Left ventricle myocardium inferior (tissue), 1 donor: ENCODE results near the gene TSHR. TPM values are rescaled to one million over a fixed set of nuclear protein-coding genes. Genes with fewer than 3 reads are reported as not detected.
A peak's percentile ranks its signal among the peaks of the same experiment; 100 is the strongest.

ENCODE experiments used
- DNase-seq: peaks from one replicate; pipeline ENCODE4 v3.0.0-alpha.2; 2020
- H3K27ac ChIP-seq: fragments of 200-600 bp; replicated peaks from 2 replicates; pipeline ENCODE4 v1.8.0; 2021
- H3K27me3 ChIP-seq: fragments of 200-600 bp; 2 replicates; pipeline ENCODE4 v1.8.0; 2021; ENCODE audit warnings: low read depth
- H3K36me3 ChIP-seq: fragments of 200-600 bp; 2 replicates; pipeline ENCODE4 v1.8.0; 2021
- H3K4me1 ChIP-seq: fragments of 200-600 bp; 2 replicates; pipeline ENCODE4 v1.8.0; 2021
- H3K4me3 ChIP-seq: fragments of 200-600 bp; 2 replicates; pipeline ENCODE4 v1.8.0; 2021; ENCODE audit warnings: mild to moderate bottlenecking, moderate library complexity
- H3K9me3 ChIP-seq: fragments of 200-600 bp; replicated peaks from 2 replicates; pipeline ENCODE4 v1.8.0; 2021
- intact Hi-C: fragments of 100-400 bp; cut with micrococcal nuclease; formaldehyde crosslinking; loops from one replicate; pipeline ENCODE4 v1.11.0; 2022
- total RNA-seq: library from RNA; stranded (reverse); fragmentation: NEBNext Ultra II Directional; extraction: Animal tissue kit (Norgen Biotek cat#: 25700); gene quantifications from one replicate; pipeline ENCODE4 v1.2.1, GENCODE V29; 2021
- TF ChIP-seq, protein P1 (sequence below): fragments of 200-600 bp; IDR thresholded peaks from 2 replicates; pipeline ENCODE4 v1.8.0; 2021; ENCODE audit warnings: antibody characterized with exemption, mild to moderate bottlenecking, borderline replicate concordance
- donor health status: DM: no; HTN: yes; CAD: no; lungs with severe emphysema.

Gene TSHR
- total RNA-seq, 1 donor from 2014 or later, result not detected

- Histone ChIP-seq H3K27ac (no peak overlapping the region), H3K27me3 (no peaks in the 10 kb centered on the region), H3K4me1 (no peaks in the 10 kb centered on the region), H3K9me3 (peaks cover 22% of the 10 kb centered on the region), H3K4me3 (no peak overlapping the region), H3K36me3 (no peaks in the 10 kb centered on the region)
- intact Hi-C loops, result no loop called here
- TF ChIP-seq, protein P1, sequence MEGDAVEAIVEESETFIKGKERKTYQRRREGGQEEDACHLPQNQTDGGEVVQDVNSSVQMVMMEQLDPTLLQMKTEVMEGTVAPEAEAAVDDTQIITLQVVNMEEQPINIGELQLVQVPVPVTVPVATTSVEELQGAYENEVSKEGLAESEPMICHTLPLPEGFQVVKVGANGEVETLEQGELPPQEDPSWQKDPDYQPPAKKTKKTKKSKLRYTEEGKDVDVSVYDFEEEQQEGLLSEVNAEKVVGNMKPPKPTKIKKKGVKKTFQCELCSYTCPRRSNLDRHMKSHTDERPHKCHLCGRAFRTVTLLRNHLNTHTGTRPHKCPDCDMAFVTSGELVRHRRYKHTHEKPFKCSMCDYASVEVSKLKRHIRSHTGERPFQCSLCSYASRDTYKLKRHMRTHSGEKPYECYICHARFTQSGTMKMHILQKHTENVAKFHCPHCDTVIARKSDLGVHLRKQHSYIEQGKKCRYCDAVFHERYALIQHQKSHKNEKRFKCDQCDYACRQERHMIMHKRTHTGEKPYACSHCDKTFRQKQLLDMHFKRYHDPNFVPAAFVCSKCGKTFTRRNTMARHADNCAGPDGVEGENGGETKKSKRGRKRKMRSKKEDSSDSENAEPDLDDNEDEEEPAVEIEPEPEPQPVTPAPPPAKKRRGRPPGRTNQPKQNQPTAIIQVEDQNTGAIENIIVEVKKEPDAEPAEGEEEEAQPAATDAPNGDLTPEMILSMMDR, result no peak
- DNase-seq, result no peak
These were observed 100.5 kb downstream of the TSHR start for GRCh38 chr14:81055971-81056370.

- intact Hi-C loops, result no loop called here
- no peaks in the 10 kb centered on the region for H3K4me1 ChIP-seq
- no peak overlapping the region for H3K4me3 ChIP-seq
- TF ChIP-seq, protein P1, result no peak
- no peaks in the 10 kb centered on the region for H3K27me3 ChIP-seq
- no peaks in the 10 kb centered on the region for H3K9me3 ChIP-seq
- H3K36me3 ChIP-seq, result no peaks in the 10 kb centered on the region
- no peak overlapping the region for H3K27ac ChIP-seq
- DNase-seq, result no peak
These were observed 107.0 kb downstream of the TSHR start for GRCh38 chr14:81062380-81062779.

GRCh38 chr14:81062816-81063215 is 107.4 kb downstream of the TSHR start:
- TF ChIP-seq, protein P1, result peak; percentile 44
- intact Hi-C loops, result no loop called here
- H3K4me3 ChIP-seq, result no peak overlapping the region
- H3K27me3 ChIP-seq, result no peaks in the 10 kb centered on the region
- H3K36me3 ChIP-seq, result no peaks in the 10 kb centered on the region
- no peak for DNase-seq
- no peaks in the 10 kb centered on the region for H3K9me3 ChIP-seq
- H3K4me1 ChIP-seq, result no peaks in the 10 kb centered on the region
- H3K27ac ChIP-seq, result no peak overlapping the region

DNA sequence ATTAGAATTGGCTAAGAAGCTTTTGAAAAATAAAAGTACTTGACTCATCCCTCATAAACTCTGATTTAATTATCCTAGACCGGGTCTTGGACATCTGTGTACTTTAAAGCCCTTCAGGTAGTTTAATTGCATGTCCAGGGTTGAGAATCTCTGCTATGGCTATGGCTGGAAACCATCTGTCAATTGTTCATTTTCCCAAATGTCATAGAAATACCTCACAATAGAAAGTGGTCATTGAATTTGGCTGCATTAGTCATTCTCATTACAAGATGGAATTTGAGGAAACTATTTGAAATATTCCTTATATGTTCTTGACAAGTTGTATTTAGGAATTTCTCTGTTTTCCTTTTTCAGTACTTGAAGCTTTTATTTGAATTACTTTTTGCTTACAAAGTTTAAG is 111.3 kb downstream of the TSHR start:
- Histone ChIP-seq H3K4me3 (no peak overlapping the region), H3K36me3 (no peaks in the 10 kb centered on the region), H3K9me3 (peaks cover 18% of the 10 kb centered on the region), H3K4me1 (no peaks in the 10 kb centered on the region), H3K27ac (no peak overlapping the region), H3K27me3 (no peaks in the 10 kb centered on the region)
- no peak for DNase-seq
- TF ChIP-seq, protein P1, result no peak
- intact Hi-C loops, result no loop called here

DNA sequence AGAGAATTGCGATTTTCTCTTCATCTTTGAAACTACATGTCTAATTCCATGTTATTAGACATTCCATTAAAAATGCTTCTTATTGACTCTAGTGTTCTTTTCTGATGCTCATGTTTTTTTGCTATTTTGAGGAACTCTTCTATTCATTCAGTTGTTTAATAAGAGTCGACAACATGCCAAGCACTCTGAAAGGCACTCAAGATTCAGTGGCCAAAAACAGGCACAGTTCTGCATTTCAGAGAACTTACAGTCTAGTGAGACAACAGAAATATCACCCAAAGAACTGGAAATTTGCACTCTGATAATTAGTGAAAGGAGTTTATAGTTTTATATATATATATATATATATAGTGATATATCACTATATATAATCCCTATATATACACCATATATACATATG is 111.7 kb downstream of the TSHR start:
- no peaks in the 10 kb centered on the region for H3K27me3 ChIP-seq
- intact Hi-C loops, result no loop called here
- H3K36me3 ChIP-seq, result no peaks in the 10 kb centered on the region
- peaks cover 23% of the 10 kb centered on the region for H3K9me3 ChIP-seq
- no peak for DNase-seq
- H3K4me3 ChIP-seq, result no peak overlapping the region
- TF ChIP-seq, protein P1, result no peak
- no peaks in the 10 kb centered on the region for H3K4me1 ChIP-seq
- no peak overlapping the region for H3K27ac ChIP-seq
